ENCODE data around the gene RPL7A. TPM values are rescaled to one million over a fixed set of nuclear protein-coding genes. Genes with fewer than 3 reads are reported as not detected.

RPL7A gene
- total RNA-seq, 1 donor from 2014 or later: 2,342 TPM

GRCh38 chr9:133345596-133345995 is 2.4 kb upstream of the RPL7A start:
- Histone ChIP-seq H3K36me3 (ENCODE audit: control insufficient read depth in 3 of 3, insufficient read depth in 3 of 3, low read length in 3 of 3) (peaks cover 63 to 69% (median 68%) of the 10 kb centered on the region in 3 donors), H3K4me3 (ENCODE audit: low read length in 3 of 3) (no peak overlapping the region), H3K27me3 (ENCODE audit: control insufficient read depth in 3 of 3, insufficient read depth in 3 of 3, low read length in 3 of 3) (no peaks in the 10 kb centered on the region), H3K9me3 (ENCODE audit: control insufficient read depth in 3 of 3, low read length in 3 of 3) (no peaks in the 10 kb centered on the region), H3K4me1 (ENCODE audit: control insufficient read depth in 3 of 3, insufficient read depth in 3 of 3, low read length in 3 of 3) (peaks cover 26 to 55% (median 29%) of the 10 kb centered on the region in 3 donors), H3K27ac (ENCODE audit: low read depth, low read length) (no peak overlapping the region), H3K9ac (ENCODE audit: low read depth in 1 of 3, low read length in 3 of 3) (peak overlapping the region in 2 of 3 donors; percentile 30 to 86)

DNA sequence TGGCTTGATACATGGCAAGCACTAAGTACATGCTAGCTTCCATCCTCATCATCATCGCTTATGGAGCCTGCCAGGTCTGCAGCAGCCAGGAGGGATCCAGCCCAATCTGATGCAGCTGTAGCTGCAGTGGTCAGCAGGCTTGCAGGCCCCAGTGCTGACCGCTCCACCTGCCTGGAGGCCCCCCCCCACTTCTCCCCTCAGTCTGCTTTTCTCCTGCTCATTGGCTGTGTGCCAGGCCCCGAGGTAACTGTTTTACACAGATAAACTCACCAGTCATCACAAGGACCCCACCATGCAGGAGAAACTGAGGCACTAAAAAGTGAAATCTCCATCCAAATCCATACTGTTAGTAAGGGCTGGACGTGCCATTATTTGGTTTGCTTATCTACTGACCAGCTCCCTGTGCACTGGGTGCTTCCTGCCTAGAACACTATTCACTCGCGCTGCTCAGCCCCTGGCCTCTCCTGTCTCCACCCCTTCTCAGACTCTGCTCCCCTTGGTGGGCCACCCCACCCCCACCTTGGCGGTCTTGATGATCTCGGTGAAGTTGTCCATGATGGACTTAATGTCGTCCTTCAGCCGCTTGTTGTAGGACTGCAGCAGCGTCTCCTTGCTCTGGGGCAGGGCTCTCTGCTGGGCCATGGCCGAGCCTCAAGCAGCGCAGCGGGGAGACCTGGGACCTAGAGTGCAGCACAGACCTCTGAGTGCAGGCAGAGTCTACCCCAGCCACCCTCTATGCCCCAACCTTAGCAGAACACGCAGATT is 1.8 kb upstream of the RPL7A start:
- H3K27me3 ChIP-seq (ENCODE audit: control insufficient read depth in 3 of 3, insufficient read depth in 3 of 3, low read length in 3 of 3): no peaks in the 10 kb centered on the region
- peak overlapping the region; percentile 20 for H3K27ac ChIP-seq (ENCODE audit: low read depth, low read length)
- H3K36me3 ChIP-seq (ENCODE audit: control insufficient read depth in 3 of 3, insufficient read depth in 3 of 3, low read length in 3 of 3): peaks cover 62 to 69% (median 68%) of the 10 kb centered on the region in 3 donors
- H3K4me1 ChIP-seq (ENCODE audit: control insufficient read depth in 3 of 3, insufficient read depth in 3 of 3, low read length in 3 of 3): peaks cover 22 to 49% (median 29%) of the 10 kb centered on the region in 3 donors
- no peaks in the 10 kb centered on the region for H3K9me3 ChIP-seq (ENCODE audit: control insufficient read depth in 3 of 3, low read length in 3 of 3)
- H3K9ac ChIP-seq (ENCODE audit: low read depth in 1 of 3, low read length in 3 of 3): peak overlapping the region; percentile 61 to 86 (median 82)
- H3K4me3 ChIP-seq (ENCODE audit: low read length in 3 of 3): peak overlapping the region; percentile 96 to 100 (median 100)

- no peaks in the 10 kb centered on the region for H3K9me3 ChIP-seq (ENCODE audit: control insufficient read depth in 3 of 3, low read length in 3 of 3)
- H3K4me1 ChIP-seq (ENCODE audit: control insufficient read depth in 3 of 3, insufficient read depth in 3 of 3, low read length in 3 of 3): peaks cover 22 to 43% (median 29%) of the 10 kb centered on the region in 3 donors
- H3K4me3 ChIP-seq (ENCODE audit: low read length in 3 of 3): peak overlapping the region; percentile 96 to 100 (median 100)
- peak overlapping the region; percentile 99 for H3K9ac ChIP-seq (ENCODE audit: low read depth in 1 of 3, low read length in 3 of 3)
- peak overlapping the region; percentile 93 for H3K27ac ChIP-seq (ENCODE audit: low read depth, low read length)
- no peaks in the 10 kb centered on the region for H3K27me3 ChIP-seq (ENCODE audit: control insufficient read depth in 3 of 3, insufficient read depth in 3 of 3, low read length in 3 of 3)
- H3K36me3 ChIP-seq (ENCODE audit: control insufficient read depth in 3 of 3, insufficient read depth in 3 of 3, low read length in 3 of 3): peaks cover 63 to 70% (median 69%) of the 10 kb centered on the region in 3 donors
These were observed 468 bp upstream of the RPL7A start for GRCh38 chr9:133347515-133347984.

DNA sequence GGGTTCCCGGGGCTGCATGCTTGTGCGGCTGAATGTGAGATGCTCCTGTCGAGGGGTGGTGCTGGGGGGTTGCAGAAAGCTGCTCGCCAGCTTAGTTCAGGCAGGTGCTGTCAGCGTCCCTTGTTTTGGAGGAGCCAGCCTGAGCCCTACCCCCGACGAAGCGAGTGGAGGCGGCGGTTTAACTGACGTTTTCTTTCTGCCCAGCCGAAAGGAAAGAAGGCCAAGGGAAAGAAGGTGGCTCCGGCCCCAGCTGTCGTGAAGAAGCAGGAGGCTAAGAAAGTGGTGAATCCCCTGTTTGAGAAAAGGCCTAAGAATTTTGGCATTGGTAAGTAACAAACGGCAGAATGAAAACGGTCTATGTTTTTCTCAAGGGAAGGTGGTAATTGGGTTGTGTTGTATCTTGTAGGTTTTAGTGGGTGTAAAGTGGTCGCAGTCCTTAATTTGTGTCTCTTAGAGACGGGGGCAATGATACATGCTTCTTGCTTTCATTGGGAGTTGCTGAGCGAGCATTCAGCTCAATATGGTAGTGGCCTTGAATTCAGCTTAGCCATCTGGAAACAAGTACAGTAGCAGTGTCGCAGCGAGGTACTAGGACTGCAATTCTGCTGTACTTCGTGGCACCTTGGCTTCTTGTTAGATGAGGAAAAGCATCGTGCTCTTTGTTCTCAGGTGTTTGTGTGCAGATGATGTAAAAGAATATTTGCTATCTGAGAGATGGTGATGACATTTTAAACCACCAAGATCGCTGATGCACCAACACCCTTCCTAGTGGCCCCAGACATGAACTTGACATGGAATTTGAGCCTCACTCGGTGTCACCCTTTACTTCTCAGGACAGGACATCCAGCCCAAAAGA is 928 bp downstream of the RPL7A start:
- Histone ChIP-seq H3K27ac (ENCODE audit: low read depth, low read length) (peak overlapping the region; percentile 93), H3K27me3 (ENCODE audit: control insufficient read depth in 3 of 3, insufficient read depth in 3 of 3, low read length in 3 of 3) (no peaks in the 10 kb centered on the region), H3K36me3 (ENCODE audit: control insufficient read depth in 3 of 3, insufficient read depth in 3 of 3, low read length in 3 of 3) (peaks cover 60 to 70% (median 67%) of the 10 kb centered on the region in 3 donors), H3K9ac (ENCODE audit: low read depth in 1 of 3, low read length in 3 of 3) (peak overlapping the region; percentile 99), H3K4me3 (ENCODE audit: low read length in 3 of 3) (peak overlapping the region; percentile 96 to 100 (median 100)), H3K4me1 (ENCODE audit: control insufficient read depth in 3 of 3, insufficient read depth in 3 of 3, low read length in 3 of 3) (peaks cover 22 to 43% (median 29%) of the 10 kb centered on the region in 3 donors), H3K9me3 (ENCODE audit: control insufficient read depth in 3 of 3, low read length in 3 of 3) (no peaks in the 10 kb centered on the region)

GRCh38 chr9:133349965-133350616 is 2.1 kb downstream of the RPL7A start:
- no peaks in the 10 kb centered on the region for H3K27me3 ChIP-seq (ENCODE audit: control insufficient read depth in 3 of 3, insufficient read depth in 3 of 3, low read length in 3 of 3)
- no peak overlapping the region for H3K27ac ChIP-seq (ENCODE audit: low read depth, low read length)
- H3K9me3 ChIP-seq (ENCODE audit: control insufficient read depth in 3 of 3, low read length in 3 of 3): no peaks in the 10 kb centered on the region
- H3K9ac ChIP-seq (ENCODE audit: low read depth in 1 of 3, low read length in 3 of 3): peak overlapping the region; percentile 99
- no peak overlapping the region for H3K4me3 ChIP-seq (ENCODE audit: low read length in 3 of 3)
- peaks cover 30 to 51% (median 35%) of the 10 kb centered on the region in 3 donors for H3K4me1 ChIP-seq (ENCODE audit: control insufficient read depth in 3 of 3, insufficient read depth in 3 of 3, low read length in 3 of 3)
- H3K36me3 ChIP-seq (ENCODE audit: control insufficient read depth in 3 of 3, insufficient read depth in 3 of 3, low read length in 3 of 3): peaks cover 54 to 66% (median 63%) of the 10 kb centered on the region in 3 donors

DNA sequence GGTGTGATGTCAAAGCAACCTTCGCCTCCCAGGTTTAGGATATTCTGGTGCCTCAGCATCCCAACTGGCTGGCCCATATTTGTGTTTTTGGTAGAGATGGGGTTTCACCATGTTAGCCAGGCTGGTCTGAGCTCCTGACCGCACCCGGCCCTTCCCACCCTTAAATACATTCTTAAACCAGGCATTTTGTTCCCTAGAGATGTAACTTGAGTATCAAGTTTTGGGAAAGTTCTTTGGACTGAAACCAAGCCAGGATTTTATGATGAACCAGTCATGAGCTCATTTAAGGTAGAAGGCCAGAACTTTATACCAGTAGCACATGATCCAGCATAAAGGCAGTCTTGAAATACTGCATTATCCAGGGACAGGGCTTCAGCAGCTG is 3.5 kb downstream of the RPL7A start:
- Histone ChIP-seq H3K4me3 (ENCODE audit: low read length in 3 of 3) (no peak overlapping the region), H3K4me1 (ENCODE audit: control insufficient read depth in 3 of 3, insufficient read depth in 3 of 3, low read length in 3 of 3) (peaks cover 31 to 51% (median 37%) of the 10 kb centered on the region in 3 donors), H3K27me3 (ENCODE audit: control insufficient read depth in 3 of 3, insufficient read depth in 3 of 3, low read length in 3 of 3) (no peaks in the 10 kb centered on the region), H3K9ac (ENCODE audit: low read depth in 1 of 3, low read length in 3 of 3) (no peak overlapping the region), H3K36me3 (ENCODE audit: control insufficient read depth in 3 of 3, insufficient read depth in 3 of 3, low read length in 3 of 3) (peaks cover 49 to 57% (median 53%) of the 10 kb centered on the region in 3 donors), H3K9me3 (ENCODE audit: control insufficient read depth in 3 of 3, low read length in 3 of 3) (no peaks in the 10 kb centered on the region), H3K27ac (ENCODE audit: low read depth, low read length) (no peak overlapping the region)

GRCh38 chr9:133351908-133352634 is 4.1 kb downstream of the RPL7A start:
- Histone ChIP-seq H3K27me3 (ENCODE audit: control insufficient read depth in 3 of 3, insufficient read depth in 3 of 3, low read length in 3 of 3) (no peaks in the 10 kb centered on the region), H3K4me3 (ENCODE audit: low read length in 3 of 3) (no peak overlapping the region), H3K9me3 (ENCODE audit: control insufficient read depth in 3 of 3, low read length in 3 of 3) (no peaks in the 10 kb centered on the region), H3K36me3 (ENCODE audit: control insufficient read depth in 3 of 3, insufficient read depth in 3 of 3, low read length in 3 of 3) (peaks cover 49 to 57% (median 53%) of the 10 kb centered on the region in 3 donors), H3K27ac (ENCODE audit: low read depth, low read length) (no peak overlapping the region), H3K9ac (ENCODE audit: low read depth in 1 of 3, low read length in 3 of 3) (peak overlapping the region in 1 of 3 donors; percentile 57), H3K4me1 (ENCODE audit: control insufficient read depth in 3 of 3, insufficient read depth in 3 of 3, low read length in 3 of 3) (peaks cover 29 to 50% (median 35%) of the 10 kb centered on the region in 3 donors)

- H3K27me3 ChIP-seq (ENCODE audit: control insufficient read depth in 3 of 3, insufficient read depth in 3 of 3, low read length in 3 of 3): no peaks in the 10 kb centered on the region
- H3K4me1 ChIP-seq (ENCODE audit: control insufficient read depth in 3 of 3, insufficient read depth in 3 of 3, low read length in 3 of 3): peaks cover 36 to 57% (median 42%) of the 10 kb centered on the region in 3 donors
- H3K4me3 ChIP-seq (ENCODE audit: low read length in 3 of 3): no peak overlapping the region
- no peak overlapping the region for H3K27ac ChIP-seq (ENCODE audit: low read depth, low read length)
- H3K36me3 ChIP-seq (ENCODE audit: control insufficient read depth in 3 of 3, insufficient read depth in 3 of 3, low read length in 3 of 3): peaks cover 50 to 59% (median 53%) of the 10 kb centered on the region in 3 donors
- H3K9ac ChIP-seq (ENCODE audit: low read depth in 1 of 3, low read length in 3 of 3): peak overlapping the region in 1 of 3 donors; percentile 2
- H3K9me3 ChIP-seq (ENCODE audit: control insufficient read depth in 3 of 3, low read length in 3 of 3): no peaks in the 10 kb centered on the region
These were observed 4.8 kb downstream of the RPL7A start for GRCh38 chr9:133352635-133353340.

Data from skeletal muscle tissue (tissue), 4 donors.